Measurements from ENCODE around the gene CDK3. TPM values are rescaled to one million over a fixed set of nuclear protein-coding genes. Genes with fewer than 3 reads are reported as not detected.

Gene CDK3
- total and polyA plus RNA-seq, 9 of the 15 experiments (the other 6 are each of a cell fraction or from before 2014, with no cell fraction given), result 0.55 to 8.2 (median 4.7) TPM

DNA sequence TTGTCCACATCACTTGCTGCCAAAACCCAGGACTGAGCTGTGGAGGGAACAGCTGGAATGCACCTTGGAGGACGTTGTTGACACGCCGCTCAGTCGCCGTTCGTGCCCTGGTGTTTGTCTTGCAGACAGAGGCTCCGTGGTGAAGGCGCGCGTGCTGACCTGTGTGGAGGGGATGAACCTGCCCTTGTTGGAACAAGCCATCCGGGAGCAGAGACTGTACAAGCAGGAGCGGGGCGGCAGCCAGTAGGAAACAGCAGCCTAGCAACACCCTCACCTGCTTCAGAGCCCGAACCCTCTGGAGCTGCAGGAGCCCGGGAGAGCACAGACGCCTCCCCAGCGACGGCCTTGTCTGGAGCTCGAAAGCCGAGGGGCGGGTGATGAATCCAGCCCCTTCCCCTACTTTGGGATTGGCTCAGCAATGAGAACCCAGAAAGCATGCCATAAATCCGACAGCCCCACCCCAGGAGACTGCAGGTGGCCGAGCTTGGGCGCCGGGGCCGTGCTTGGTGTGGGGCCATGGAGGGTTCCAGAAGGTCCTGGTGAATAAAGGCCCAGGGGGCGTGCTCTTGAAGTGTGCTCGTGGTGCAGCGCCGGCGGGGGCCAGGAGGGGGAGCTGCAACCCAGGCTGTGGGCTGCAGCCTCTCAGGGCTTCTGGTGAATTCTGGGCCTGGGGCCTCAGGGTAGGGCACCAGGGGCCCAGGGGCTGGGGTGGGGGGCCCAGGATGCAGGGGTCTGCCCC lies 470 bp upstream of the CDK3 start (continued):
- TF ChIP-seq, protein P1, sequence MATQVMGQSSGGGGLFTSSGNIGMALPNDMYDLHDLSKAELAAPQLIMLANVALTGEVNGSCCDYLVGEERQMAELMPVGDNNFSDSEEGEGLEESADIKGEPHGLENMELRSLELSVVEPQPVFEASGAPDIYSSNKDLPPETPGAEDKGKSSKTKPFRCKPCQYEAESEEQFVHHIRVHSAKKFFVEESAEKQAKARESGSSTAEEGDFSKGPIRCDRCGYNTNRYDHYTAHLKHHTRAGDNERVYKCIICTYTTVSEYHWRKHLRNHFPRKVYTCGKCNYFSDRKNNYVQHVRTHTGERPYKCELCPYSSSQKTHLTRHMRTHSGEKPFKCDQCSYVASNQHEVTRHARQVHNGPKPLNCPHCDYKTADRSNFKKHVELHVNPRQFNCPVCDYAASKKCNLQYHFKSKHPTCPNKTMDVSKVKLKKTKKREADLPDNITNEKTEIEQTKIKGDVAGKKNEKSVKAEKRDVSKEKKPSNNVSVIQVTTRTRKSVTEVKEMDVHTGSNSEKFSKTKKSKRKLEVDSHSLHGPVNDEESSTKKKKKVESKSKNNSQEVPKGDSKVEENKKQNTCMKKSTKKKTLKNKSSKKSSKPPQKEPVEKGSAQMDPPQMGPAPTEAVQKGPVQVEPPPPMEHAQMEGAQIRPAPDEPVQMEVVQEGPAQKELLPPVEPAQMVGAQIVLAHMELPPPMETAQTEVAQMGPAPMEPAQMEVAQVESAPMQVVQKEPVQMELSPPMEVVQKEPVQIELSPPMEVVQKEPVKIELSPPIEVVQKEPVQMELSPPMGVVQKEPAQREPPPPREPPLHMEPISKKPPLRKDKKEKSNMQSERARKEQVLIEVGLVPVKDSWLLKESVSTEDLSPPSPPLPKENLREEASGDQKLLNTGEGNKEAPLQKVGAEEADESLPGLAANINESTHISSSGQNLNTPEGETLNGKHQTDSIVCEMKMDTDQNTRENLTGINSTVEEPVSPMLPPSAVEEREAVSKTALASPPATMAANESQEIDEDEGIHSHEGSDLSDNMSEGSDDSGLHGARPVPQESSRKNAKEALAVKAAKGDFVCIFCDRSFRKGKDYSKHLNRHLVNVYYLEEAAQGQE (IDR thresholded peaks at IDR 0.05; ENCODE audit: borderline replicate concordance), result peak; percentile 22; the same call in 1 of the 2 replicates
- TF ChIP-seq, protein P1 (CRISPR knock-in tag; IDR thresholded peaks at IDR 0.05; ENCODE audit: low read depth), result no peak
- no peak for TF ChIP-seq BHLHE40 (IDR thresholded peaks at IDR 0.05; ENCODE audit: low read length)
- TF ChIP-seq ILK (tag; IDR thresholded peaks at IDR 0.05; ENCODE audit: borderline replicate concordance, low read depth), result no peak
- peak; percentile 77 for TF ChIP-seq MYC (IDR thresholded peaks at IDR 0.05; ENCODE audit: low read depth, low read length)
- TF ChIP-seq MYC (CRISPR knock-in tag; IDR thresholded peaks at IDR 0.05; ENCODE audit: borderline replicate concordance, low read depth), result no peak
- TF ChIP-seq, protein P2, sequence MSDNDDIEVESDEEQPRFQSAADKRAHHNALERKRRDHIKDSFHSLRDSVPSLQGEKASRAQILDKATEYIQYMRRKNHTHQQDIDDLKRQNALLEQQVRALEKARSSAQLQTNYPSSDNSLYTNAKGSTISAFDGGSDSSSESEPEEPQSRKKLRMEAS (CRISPR knock-in tag; IDR thresholded peaks at IDR 0.05), result peak; percentile 52; the same call in 1 of the 2 replicates
- no peak for TF ChIP-seq SIN3A (IDR thresholded peaks at IDR 0.05; ENCODE audit: borderline replicate concordance in 2 of 2, control insufficient read depth in 1 of 2, low read depth in 2 of 2, low read length in 2 of 2)
- TF ChIP-seq ZKSCAN8 (CRISPR knock-in tag; IDR thresholded peaks at IDR 0.05), result no peak
- TF ChIP-seq GTF2F1 (IDR thresholded peaks at IDR 0.05; ENCODE audit: low read depth, low read length), result no peak
- TF ChIP-seq XRCC5 (IDR thresholded peaks at IDR 0.05; ENCODE audit: low read depth, low read length), result peak; percentile 75; the same call in 1 of the 2 replicates
- peak; percentile 67 for TF ChIP-seq ZBTB7A (IDR thresholded peaks at IDR 0.05; ENCODE audit: borderline replicate concordance, control insufficient read depth, low read depth, low read length)
- no peak for TF ChIP-seq ZNF316 (IDR thresholded peaks at IDR 0.05)
- peak; percentile 23; the same call in 1 of the 2 replicates for TF ChIP-seq CREM (IDR thresholded peaks at IDR 0.05; ENCODE audit: low read depth)
- no peak for TF ChIP-seq MIER1 (IDR thresholded peaks at IDR 0.05; ENCODE audit: low read depth)
- TF ChIP-seq, protein P3, sequence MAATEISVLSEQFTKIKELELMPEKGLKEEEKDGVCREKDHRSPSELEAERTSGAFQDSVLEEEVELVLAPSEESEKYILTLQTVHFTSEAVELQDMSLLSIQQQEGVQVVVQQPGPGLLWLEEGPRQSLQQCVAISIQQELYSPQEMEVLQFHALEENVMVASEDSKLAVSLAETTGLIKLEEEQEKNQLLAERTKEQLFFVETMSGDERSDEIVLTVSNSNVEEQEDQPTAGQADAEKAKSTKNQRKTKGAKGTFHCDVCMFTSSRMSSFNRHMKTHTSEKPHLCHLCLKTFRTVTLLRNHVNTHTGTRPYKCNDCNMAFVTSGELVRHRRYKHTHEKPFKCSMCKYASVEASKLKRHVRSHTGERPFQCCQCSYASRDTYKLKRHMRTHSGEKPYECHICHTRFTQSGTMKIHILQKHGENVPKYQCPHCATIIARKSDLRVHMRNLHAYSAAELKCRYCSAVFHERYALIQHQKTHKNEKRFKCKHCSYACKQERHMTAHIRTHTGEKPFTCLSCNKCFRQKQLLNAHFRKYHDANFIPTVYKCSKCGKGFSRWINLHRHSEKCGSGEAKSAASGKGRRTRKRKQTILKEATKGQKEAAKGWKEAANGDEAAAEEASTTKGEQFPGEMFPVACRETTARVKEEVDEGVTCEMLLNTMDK (IDR thresholded peaks at IDR 0.05; ENCODE audit: borderline replicate concordance, insufficient read depth, low read depth, low read length, poor library complexity, severe bottlenecking), result peak; percentile 94

All from K562 (cell line).